Adipocyte (in vitro differentiated cells): ENCODE results near the gene TMEM9.

Source experiments
- DNase-seq: peaks from one replicate; pipeline ENCODE4 v3.0.0-alpha.2; 2015; ENCODE audit warnings: low read depth
- H3K27me3 ChIP-seq: replicated peaks from 2 replicates; pipeline ENCODE4 v1.7.0; 2013; ENCODE audit warnings: mild to moderate bottlenecking, low read length, moderate library complexity; ENCODE audit not compliant: control insufficient read depth, insufficient read depth
- H3K36me3 ChIP-seq: 2 replicates; pipeline ENCODE4 v1.7.0; 2013; ENCODE audit warnings: low read length, mild to moderate bottlenecking, moderate library complexity; ENCODE audit not compliant: control insufficient read depth, insufficient read depth, severe bottlenecking
- H3K4me1 ChIP-seq: 2 replicates; pipeline ENCODE4 v1.7.0; 2013; ENCODE audit warnings: mild to moderate bottlenecking, low read length, moderate library complexity; ENCODE audit not compliant: control insufficient read depth, insufficient read depth
- H3K4me3 ChIP-seq: 2 replicates; pipeline ENCODE4 v1.7.0; 2013; ENCODE audit warnings: mild to moderate bottlenecking, low read length, moderate library complexity
- H3K9ac ChIP-seq: 2 replicates; pipeline ENCODE4 v1.7.0; 2013; ENCODE audit warnings: mild to moderate bottlenecking, low read length, moderate library complexity
- H3K9me3 ChIP-seq: 2 replicates; pipeline ENCODE4 v1.7.0; 2013; ENCODE audit warnings: mild to moderate bottlenecking, low read length, moderate library complexity; ENCODE audit not compliant: control insufficient read depth

The TMEM9 gene

DNA sequence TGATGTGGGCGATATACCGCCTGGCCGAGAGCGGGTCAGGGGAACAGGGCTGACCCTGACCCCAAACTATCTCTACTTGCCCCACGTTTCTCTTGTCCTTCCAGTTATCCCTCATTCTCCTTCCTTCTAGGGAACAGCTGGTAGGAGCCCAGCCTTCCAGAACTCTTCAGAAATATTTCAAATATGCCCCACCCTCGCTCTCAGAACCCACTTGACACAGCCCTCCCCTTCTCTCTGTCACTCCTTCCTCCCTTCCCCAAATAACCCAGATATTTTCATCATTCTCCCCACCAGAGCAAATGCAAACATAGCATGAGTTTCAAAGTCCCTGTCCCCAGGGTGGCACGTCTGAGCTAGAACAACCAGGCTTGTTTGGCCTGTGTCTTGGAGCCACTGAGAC lies 43.1 kb downstream of the TMEM9 start:
- Histone ChIP-seq H3K4me1 (no peaks in the 10 kb centered on the region), H3K27me3 (peaks cover 47% of the 10 kb centered on the region), H3K9me3 (no peaks in the 10 kb centered on the region), H3K4me3 (no peak overlapping the region), H3K36me3 (no peaks in the 10 kb centered on the region), H3K9ac (no peak overlapping the region)
- DNase-seq, result no peak

GRCh38 chr1:201110616-201111015 lies 43.7 kb downstream of the TMEM9 start:
- H3K27me3 ChIP-seq, result peaks cover 49% of the 10 kb centered on the region
- H3K4me1 ChIP-seq, result no peaks in the 10 kb centered on the region
- no peak overlapping the region for H3K9ac ChIP-seq
- H3K4me3 ChIP-seq, result no peak overlapping the region
- DNase-seq, result no peak
- H3K36me3 ChIP-seq, result no peaks in the 10 kb centered on the region
- no peaks in the 10 kb centered on the region for H3K9me3 ChIP-seq

DNA sequence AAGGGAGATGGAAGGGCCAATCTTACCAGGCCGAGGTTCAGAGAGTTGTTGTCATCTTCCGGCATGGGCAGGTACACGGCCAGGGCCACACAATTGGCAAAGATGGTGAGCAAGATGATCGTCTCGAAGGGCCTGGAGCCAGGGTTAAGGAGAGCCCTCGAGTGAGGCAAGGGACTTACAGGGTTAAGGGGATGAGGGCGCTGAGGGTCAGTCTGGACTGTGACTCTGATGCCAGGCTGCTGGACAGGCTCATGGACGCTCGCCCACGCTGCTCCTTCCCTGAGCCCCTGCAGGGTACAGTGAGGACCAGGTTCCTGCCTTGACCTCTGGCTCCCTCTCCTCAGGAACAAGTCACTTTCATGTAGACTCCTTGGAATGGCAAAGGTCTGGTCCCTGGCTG lies 44.1 kb downstream of the TMEM9 start:
- Histone ChIP-seq H3K4me1 (no peaks in the 10 kb centered on the region), H3K9ac (no peak overlapping the region), H3K36me3 (no peaks in the 10 kb centered on the region)

DNA sequence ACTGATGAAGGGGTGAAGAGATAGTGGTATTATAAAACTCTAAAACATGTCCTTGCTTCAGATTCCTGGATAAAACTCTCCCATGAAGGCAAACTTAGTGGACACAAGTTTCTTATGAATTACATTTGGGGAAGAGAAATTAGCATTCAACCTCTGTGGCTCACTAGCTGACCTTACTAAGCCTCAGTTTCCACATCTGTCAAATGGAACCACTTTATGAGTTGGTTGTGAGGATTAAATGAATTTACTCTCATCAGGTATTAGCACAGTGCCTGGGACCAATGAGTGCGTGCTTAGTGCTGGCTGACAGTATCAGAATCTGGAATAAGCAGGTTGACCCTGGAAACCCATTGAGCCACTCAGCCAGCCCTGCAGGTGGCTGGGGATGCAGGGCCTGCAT lies 44.6 kb downstream of the TMEM9 start:
- H3K27me3 ChIP-seq, result peaks cover 57% of the 10 kb centered on the region
- H3K4me3 ChIP-seq, result no peak overlapping the region
- no peaks in the 10 kb centered on the region for H3K4me1 ChIP-seq
- no peak overlapping the region for H3K9ac ChIP-seq
- no peaks in the 10 kb centered on the region for H3K36me3 ChIP-seq
- no peaks in the 10 kb centered on the region for H3K9me3 ChIP-seq
- DNase-seq, result no peak

More for the DNA sequence above, 44.1 kb downstream of the TMEM9 start:
- no peak for DNase-seq
- Histone ChIP-seq H3K27me3 (peaks cover 53% of the 10 kb centered on the region), H3K9me3 (no peaks in the 10 kb centered on the region), H3K4me3 (no peak overlapping the region)

DNA sequence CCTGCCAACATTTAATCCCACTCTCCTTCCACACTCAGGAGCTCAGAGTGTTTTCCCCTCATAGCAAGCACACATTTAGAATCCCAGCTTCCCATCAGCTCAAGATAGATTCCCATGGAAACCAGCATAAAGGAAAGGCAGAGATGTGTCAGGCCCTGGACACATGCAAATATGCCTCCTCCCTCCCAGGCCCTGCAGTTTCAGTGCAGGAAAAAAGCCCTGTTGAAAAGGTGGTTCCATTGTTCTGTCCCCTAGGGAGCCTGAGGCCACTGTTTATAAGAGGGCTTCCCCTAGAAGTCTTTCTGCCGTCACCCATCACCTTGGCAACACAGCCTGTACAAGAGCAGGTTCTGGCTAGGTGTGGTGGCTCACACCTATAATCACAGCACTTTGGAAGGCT lies 45.7 kb downstream of the TMEM9 start:
- Histone ChIP-seq H3K9me3 (no peaks in the 10 kb centered on the region), H3K4me3 (no peak overlapping the region)

DNA sequence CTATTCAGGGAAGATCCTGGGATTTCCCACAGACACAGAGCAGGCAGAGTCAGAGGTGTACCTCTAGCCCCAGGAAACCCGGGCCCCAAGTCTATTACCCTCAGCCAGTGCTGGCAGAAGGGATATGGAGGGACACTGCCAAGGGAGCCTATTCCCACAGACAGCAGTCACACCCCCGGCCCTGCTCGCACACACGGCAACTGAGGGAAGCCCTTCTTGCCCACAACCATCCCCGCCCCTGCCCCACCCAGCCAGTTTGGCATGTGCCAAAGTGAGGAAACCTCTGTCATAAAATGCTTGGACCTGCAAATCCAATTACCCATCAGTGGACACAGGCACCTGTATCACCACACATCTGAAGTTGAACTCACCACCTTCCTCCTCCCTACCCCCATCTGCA lies 48.6 kb downstream of the TMEM9 start:
- no peaks in the 10 kb centered on the region for H3K36me3 ChIP-seq
- H3K4me1 ChIP-seq, result no peaks in the 10 kb centered on the region
- H3K27me3 ChIP-seq, result peaks cover 48% of the 10 kb centered on the region
- H3K9ac ChIP-seq, result no peak overlapping the region
- DNase-seq, result no peak
- H3K4me3 ChIP-seq, result no peak overlapping the region
- no peaks in the 10 kb centered on the region for H3K9me3 ChIP-seq

More for the DNA sequence above, 45.7 kb downstream of the TMEM9 start:
- no peak for DNase-seq
- Histone ChIP-seq H3K4me1 (no peaks in the 10 kb centered on the region), H3K36me3 (no peaks in the 10 kb centered on the region), H3K9ac (no peak overlapping the region), H3K27me3 (peaks cover 57% of the 10 kb centered on the region)

GRCh38 chr1:201104141-201104540 lies 50.1 kb downstream of the TMEM9 start:
- H3K4me1 ChIP-seq, result no peaks in the 10 kb centered on the region
- no peak for DNase-seq
- no peaks in the 10 kb centered on the region for H3K36me3 ChIP-seq
- H3K9me3 ChIP-seq, result no peaks in the 10 kb centered on the region
- peaks cover 55% of the 10 kb centered on the region for H3K27me3 ChIP-seq
- H3K9ac ChIP-seq, result no peak overlapping the region
- H3K4me3 ChIP-seq, result no peak overlapping the region

DNA sequence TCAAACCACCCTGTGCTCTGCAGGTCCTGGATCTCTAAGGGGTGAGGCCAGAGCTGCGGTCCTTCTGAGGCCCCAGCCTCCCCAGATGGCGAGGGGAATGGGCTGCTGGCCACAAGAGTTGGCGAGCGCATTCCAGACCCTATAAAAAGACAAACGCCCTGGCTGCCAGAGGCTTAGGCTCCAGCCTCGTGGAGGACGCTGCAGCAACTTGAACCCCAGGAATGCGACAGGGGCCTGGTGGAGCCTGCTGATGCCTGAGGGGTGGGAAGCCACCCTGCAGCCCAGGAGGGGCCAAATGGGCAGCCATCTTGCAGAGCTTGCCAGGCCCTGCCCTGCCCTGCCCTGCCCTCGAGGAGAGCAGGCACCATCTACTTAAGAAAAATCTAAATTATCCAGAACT lies 50.6 kb downstream of the TMEM9 start:
- H3K36me3 ChIP-seq, result no peaks in the 10 kb centered on the region
- H3K9me3 ChIP-seq, result no peaks in the 10 kb centered on the region
- H3K4me3 ChIP-seq, result no peak overlapping the region
- DNase-seq, result no peak
- peaks cover 58% of the 10 kb centered on the region for H3K27me3 ChIP-seq
- H3K4me1 ChIP-seq, result no peaks in the 10 kb centered on the region
- H3K9ac ChIP-seq, result no peak overlapping the region

DNA sequence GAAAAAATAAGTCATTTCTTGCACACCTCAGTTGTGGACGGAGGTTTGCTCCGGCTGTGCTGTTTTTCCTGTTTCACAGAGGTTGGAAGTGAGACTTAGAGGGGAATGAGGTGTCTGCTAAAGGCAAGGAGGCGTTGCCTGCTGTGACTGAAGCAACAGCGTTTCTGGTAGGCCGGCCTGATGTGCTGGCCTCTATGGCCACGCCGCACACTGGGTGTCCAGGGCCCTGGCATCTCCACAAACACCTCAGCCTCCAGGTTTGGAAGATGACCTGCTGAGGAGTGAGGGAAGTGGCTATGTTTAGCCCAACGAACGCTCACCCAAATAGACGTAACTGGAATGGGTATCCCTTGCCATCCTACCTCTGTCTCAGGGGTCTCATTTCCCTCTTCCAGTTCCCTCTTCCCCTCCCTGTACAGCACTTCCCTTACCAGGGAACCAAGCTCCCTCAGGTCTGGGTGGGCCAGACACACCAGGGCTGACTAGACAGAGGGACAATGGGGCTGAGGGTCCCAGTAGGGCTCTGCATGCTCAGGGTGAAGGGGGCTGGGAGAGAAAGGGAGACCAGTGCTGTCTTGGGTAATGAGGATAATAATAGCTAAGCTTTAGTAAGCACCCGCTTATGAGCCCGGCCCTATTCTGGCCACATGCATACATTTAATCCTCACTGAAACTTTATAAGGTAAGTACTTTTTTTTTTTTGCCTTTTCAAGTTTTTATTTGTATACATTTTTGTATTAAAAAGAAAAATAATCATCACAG lies 53.9 kb downstream of the TMEM9 start:
- DNase-seq, result no peak
- no peak overlapping the region for H3K4me3 ChIP-seq
- no peaks in the 10 kb centered on the region for H3K36me3 ChIP-seq
- no peaks in the 10 kb centered on the region for H3K4me1 ChIP-seq
- H3K9me3 ChIP-seq, result no peaks in the 10 kb centered on the region
- H3K9ac ChIP-seq, result no peak overlapping the region
- H3K27me3 ChIP-seq, result peaks cover 64% of the 10 kb centered on the region

DNA sequence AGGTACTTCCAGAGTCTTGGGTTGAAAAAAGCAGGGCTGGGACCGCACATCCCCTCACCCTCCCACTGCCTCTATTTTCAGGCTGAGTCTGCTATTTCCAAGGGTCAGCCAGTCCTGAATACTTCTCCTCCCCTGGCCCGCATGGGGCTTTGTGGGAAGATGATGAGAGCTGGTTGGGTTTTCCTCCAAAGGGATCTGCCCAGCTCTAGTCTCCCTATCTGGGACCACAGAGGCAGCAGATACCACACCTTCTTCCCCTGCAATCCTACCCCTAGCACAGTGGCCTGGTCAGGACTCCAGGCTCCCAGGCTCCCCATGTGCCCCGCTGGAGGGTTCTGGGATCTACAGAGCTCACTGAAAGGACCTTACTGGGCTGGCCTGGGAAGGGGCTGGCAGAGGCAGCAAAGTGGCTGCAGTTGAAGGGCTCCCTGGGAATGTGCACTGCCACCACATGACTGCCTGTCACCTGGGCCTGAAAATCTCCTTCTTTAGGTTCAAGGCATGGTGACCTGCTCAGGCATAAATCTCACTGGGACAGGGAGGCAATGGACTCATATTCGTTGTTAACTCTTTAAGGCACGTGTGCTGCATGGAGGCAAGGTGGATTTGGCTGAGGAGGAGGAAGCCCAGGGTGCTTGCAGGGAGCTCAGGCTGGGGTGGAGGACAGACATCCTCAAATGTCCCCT lies 55.1 kb downstream of the TMEM9 start:
- Histone ChIP-seq H3K36me3 (no peaks in the 10 kb centered on the region), H3K4me1 (no peaks in the 10 kb centered on the region), H3K4me3 (no peak overlapping the region), H3K9ac (no peak overlapping the region), H3K9me3 (no peaks in the 10 kb centered on the region), H3K27me3 (peaks cover 55% of the 10 kb centered on the region)
- DNase-seq, result no peak

DNA sequence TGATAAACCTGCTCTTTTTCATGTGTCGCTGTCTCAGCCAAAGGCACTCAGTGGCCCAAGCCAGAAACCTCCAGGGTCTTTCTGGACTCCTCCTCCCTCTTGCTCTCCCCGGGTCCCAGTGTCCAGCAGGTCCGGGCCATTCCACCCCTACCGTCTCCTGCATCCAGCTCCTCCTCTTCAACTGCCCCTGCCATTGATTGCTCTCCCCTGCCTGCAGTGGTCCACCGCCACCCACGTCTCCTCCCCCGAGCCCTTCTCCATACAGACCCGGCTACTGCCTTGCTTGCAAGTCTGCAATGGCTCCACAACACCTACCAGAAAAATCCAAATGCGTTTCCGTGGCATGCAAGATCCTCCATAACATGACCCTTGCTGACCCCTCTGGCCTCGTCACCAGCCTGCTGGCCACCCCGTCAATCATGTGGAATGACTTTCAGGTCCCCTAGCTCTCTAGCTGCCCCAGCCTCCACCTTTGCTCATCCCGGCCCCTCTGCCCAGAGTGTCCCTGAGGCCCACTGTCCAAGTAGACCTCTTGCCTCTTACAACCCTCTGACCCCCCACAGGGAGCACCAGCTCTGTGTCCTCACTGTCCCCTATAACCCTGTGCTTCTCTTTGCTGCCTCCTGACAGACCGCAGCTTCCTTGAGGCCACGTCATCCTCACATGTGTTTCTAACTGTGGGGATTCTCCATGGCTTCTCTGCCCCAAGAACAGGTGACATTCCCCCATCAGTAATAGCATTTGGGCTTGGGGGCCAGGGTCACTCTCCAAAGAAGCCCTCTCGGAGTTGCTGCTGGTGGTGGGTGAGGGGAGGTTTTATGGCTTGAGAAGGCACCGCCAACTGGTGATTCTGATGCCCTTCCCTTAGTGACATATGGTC lies 57.1 kb downstream of the TMEM9 start:
- no peak for DNase-seq
- Histone ChIP-seq H3K36me3 (no peaks in the 10 kb centered on the region), H3K4me3 (no peak overlapping the region), H3K9ac (no peak overlapping the region), H3K9me3 (no peaks in the 10 kb centered on the region), H3K27me3 (peaks cover 70% of the 10 kb centered on the region), H3K4me1 (no peaks in the 10 kb centered on the region)
